SJCRH30 (cell line): ENCODE measurements around the gene NTN4. TPM values are rescaled to one million over a fixed set of nuclear protein-coding genes. Genes with fewer than 3 reads are reported as not detected.
"Not testable (repeated sequence)": the region's sequence is repeated elsewhere in the genome, so short reads cannot be mapped to it uniquely, and the experiment has no call there.

Experiments used
- DNase-seq, 2 experiments: peaks; one replicate each; pipeline ENCODE4 v3.0.0-alpha.2; 2015 to 2020
- H3K27ac ChIP-seq: fragments of 250-450 bp; sonication (Bioruptor Pico); 2 replicates; pipeline ENCODE4 v1.5.1; 2020; ENCODE audit warnings: mild to moderate bottlenecking, moderate library complexity
- H3K27me3 ChIP-seq: fragments of 250-450 bp; sonication (Bioruptor Pico); 2 replicates; pipeline ENCODE4 v1.5.1; 2020; ENCODE audit warnings: mild to moderate bottlenecking, moderate library complexity
- H3K36me3 ChIP-seq: fragments of 250-450 bp; sonication (Bioruptor Pico); 2 replicates; pipeline ENCODE4 v1.5.1; 2020; ENCODE audit warnings: mild to moderate bottlenecking, moderate library complexity
- H3K4me1 ChIP-seq: fragments of 250-450 bp; sonication (Bioruptor Pico); 2 replicates; pipeline ENCODE4 v1.5.1; 2020; ENCODE audit warnings: mild to moderate bottlenecking, moderate library complexity
- H3K4me3 ChIP-seq: fragments of 250-450 bp; sonication (Bioruptor Pico); 2 replicates; pipeline ENCODE4 v1.5.1; 2020; ENCODE audit warnings: mild to moderate bottlenecking, moderate library complexity
- H3K9me3 ChIP-seq: fragments of 250-450 bp; sonication (Bioruptor Pico); replicated peaks from 2 replicates; pipeline ENCODE4 v1.5.1; 2020; ENCODE audit warnings: mild to moderate bottlenecking, moderate library complexity
- total RNA-seq: library from RNA; depleted of rRNA; stranded (reverse); fragments of >200 nt; shearing (Covaris generic); gene quantifications from 2 replicates; pipeline ENCODE4 v1.2.3, GENCODE V29; 2014; rRNA removed

NTN4 gene
- total RNA-seq, result 1.7 and 2.7 TPM in 2 replicates

DNA sequence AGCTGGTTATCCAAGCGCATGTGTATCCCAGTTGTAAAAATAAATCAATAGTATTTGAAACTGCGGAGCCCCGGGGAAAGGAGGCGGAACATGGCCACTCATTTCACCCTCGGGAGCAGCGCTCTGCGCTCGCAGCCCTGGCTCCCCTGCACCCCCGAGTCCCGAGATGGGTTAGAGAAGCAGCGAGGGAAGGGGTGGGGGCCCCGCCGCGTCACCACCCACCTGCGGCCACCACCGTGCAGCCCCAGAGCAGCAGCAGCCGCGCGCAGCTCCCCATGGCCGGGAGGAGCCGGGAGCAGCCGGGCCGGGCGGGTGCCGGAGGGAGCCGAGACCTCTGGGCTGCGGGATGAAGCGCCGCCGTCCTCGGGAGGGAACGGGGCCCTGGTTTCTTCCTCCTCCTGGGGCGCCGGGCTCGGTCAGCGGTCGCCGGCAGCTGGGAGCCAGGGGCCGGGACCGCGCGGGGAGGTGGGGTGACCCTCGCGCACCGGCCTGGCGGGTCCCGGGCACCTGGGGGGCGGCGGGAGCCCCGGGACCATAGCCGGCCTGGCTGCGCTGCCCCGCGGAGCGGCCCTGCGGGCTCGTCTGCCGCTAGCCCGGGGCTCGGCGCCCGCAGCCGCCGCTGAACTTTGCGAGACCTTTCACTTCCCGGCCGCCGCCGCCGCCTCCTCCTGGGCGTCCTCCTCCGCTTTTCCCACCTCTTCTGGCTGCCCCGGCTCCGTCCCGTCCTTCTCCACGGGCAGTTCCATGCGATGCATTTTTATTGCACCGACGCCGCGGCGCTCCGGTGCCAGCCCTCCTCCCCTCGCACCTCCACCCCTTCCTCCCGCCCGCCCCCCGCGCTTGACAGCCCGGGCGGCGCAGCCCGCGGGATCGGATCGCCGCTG is at the start of gene NTN4:
Gene NTN4 (minus strand): TSS at position 732 of the 884 bp plus-strand sequence. CDS start 455 bp downstream, at position 277.
- peaks cover 13% of the 10 kb centered on the region for H3K27me3 ChIP-seq
- H3K27ac ChIP-seq, result peak within 1 kb of the TSS; percentile 22; the same call in 1 of the 2 replicates
- H3K9me3 ChIP-seq, result no peaks in the 10 kb centered on the region
- peak within 1 kb of the TSS; percentile 71 for H3K4me3 ChIP-seq
- peaks cover 9% of the 10 kb centered on the region for H3K4me1 ChIP-seq
- peak; percentile 36 to 47 for DNase-seq
- H3K36me3 ChIP-seq, result no peaks in the 10 kb centered on the region

DNA sequence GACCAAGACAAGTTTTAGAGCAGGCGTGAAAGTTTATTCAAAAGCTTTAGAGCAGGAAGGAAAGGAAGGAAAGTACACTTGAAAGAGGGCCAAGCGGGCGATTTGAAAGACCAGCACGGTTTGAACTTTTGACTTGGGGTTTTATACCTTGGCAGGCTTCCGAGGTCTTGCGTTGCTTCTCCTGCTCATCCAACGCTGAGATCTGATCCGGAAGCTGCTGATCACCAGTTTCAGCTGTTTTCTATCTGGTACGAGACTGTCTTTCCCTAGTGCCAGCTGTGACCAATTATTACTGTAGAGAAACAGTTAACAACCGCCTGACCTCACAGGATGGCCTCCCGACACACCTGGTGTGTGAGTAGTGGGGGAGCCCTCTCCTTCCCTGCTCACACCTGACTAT is 47.6 kb upstream of the NTN4 start:
- Histone ChIP-seq H3K9me3 (no peaks in the 10 kb centered on the region), H3K36me3 (no peaks in the 10 kb centered on the region), H3K27ac (no peak overlapping the region), H3K27me3 (no peaks in the 10 kb centered on the region), H3K4me3 (no peak overlapping the region), H3K4me1 (peaks cover 11% of the 10 kb centered on the region)
- DNase-seq, result peak; percentile 58 to 80

DNA sequence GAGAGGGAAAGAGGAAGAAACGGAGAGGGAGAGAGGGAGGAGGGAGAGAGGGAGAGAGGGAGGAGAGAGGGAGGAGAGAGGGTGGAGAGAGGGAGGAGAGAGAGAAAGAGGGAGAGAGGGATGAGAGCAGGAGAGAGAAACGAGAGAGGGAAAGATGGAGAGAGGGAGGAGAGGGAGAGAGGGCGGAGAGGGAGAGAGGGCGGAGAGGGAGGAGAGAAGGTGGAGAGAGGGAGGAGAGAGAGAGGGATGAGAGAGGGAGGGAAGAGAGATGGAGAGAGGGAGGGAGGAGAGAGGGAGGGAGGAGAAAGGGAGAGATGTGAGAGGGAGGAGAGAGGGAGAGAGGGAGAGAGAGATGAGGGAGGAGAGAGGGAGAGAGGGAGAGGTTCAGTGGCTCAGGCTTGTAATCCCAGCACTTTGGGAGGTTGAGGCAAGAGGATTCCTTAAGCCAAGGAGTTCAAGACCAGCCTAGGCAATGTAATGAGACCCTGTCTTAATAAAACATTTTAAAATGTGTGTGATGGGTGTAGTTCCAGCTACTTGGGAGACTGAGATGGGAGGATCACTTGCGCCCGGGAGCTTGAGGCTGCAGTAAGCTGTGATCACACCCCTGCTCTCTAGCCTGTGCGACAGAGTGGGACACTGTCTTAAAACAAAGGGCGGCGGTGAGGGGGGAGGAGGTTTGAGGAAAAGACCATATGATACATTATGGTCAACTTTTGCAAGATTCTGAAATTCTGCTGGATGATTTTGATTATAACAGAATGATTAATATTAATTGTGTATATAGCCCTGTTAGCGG is 46.9 kb upstream of the NTN4 start:
- Histone ChIP-seq H3K4me3 (no peak overlapping the region), H3K36me3 (no peaks in the 10 kb centered on the region), H3K27me3 (no peaks in the 10 kb centered on the region), H3K4me1 (peaks cover 11% of the 10 kb centered on the region), H3K27ac (no peak overlapping the region), H3K9me3 (no peaks in the 10 kb centered on the region)
- peak in 1 of 2 experiments; percentile 29 for DNase-seq

DNA sequence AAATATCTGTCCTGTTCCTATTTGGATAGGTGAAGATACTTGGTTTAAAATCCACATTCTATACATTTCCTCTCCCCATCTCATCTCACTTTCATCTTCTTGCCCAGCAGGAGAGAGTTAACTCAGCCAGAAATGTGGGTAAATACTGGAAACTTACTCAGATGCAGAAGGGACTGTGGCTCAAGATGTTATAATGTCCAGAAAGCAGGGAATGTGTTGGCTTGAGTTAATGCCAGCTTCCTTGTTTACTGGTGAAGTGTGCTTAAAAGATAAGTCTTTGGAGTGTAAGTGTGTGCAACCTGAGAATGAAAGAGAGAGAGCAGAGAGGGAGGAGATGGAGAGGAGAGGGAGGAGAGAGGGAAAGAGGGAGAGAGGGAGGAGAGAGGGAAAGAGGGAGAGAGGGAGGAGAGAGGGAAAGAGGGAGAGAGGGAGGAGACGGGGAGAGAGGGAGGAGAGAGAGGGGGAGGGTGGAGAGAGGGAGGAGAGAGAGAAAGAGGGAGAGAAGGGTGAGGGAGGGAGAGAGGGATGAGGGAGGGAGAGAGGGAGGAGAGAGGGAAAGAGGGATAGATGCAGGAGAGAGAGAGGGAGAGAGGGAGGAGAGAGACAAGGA is 46.2 kb upstream of the NTN4 start:
- H3K27ac ChIP-seq, result no peak overlapping the region
- no peak for DNase-seq
- H3K4me3 ChIP-seq, result no peak overlapping the region

DNA sequence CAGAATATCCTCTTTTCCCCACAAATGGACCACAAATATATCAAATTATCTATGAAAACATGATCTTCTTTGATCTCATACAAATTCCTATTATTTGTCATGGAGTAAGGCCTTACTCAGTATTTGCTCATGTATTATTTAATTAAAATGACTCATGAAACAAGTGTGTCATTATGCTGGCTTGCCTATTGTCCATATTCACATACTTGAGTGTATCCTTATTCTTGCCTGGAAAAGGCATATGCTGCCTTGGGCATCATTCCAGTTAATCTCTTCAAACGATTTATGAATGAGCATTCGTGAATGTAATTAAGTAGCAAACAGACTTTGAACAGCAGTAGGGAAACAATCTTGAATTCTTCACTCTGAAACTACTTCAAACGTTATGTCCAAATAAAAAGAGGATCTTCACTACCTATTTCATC is 45.6 kb upstream of the NTN4 start:
- Histone ChIP-seq H3K4me3 (no peak overlapping the region), H3K27me3 (no peaks in the 10 kb centered on the region), H3K9me3 (no peaks in the 10 kb centered on the region), H3K27ac (no peak overlapping the region), H3K36me3 (no peaks in the 10 kb centered on the region), H3K4me1 (peaks cover 11% of the 10 kb centered on the region)
- DNase-seq, result peak in 1 of 2 experiments; percentile 11

More for the DNA sequence above, 46.2 kb upstream of the NTN4 start:
- Histone ChIP-seq H3K4me1 (peaks cover 11% of the 10 kb centered on the region), H3K9me3 (no peaks in the 10 kb centered on the region), H3K27me3 (no peaks in the 10 kb centered on the region), H3K36me3 (no peaks in the 10 kb centered on the region)

DNA sequence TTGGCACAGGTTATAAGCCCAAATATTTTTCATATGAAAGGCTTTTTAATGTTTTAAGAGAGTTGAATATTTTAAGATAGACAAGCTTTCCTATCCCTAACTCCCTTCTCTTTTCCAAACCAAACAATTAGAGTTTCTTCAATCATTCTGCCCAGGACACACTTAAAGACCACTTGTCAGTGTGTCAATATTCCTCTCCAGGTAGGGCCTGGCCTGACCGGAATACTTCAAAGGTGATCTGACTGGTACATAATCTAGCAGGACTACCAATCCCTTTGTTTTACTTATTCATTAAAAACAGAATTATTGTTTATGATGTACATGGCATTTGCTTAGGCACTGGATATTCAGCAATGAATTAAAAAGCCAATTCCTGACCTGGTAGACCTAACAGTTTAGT is 44.0 kb upstream of the NTN4 start:
- Histone ChIP-seq H3K27me3 (no peaks in the 10 kb centered on the region), H3K4me1 (peaks cover 11% of the 10 kb centered on the region), H3K27ac (no peak overlapping the region), H3K36me3 (no peaks in the 10 kb centered on the region), H3K4me3 (no peak overlapping the region), H3K9me3 (no peaks in the 10 kb centered on the region)
- DNase-seq, result no peak

DNA sequence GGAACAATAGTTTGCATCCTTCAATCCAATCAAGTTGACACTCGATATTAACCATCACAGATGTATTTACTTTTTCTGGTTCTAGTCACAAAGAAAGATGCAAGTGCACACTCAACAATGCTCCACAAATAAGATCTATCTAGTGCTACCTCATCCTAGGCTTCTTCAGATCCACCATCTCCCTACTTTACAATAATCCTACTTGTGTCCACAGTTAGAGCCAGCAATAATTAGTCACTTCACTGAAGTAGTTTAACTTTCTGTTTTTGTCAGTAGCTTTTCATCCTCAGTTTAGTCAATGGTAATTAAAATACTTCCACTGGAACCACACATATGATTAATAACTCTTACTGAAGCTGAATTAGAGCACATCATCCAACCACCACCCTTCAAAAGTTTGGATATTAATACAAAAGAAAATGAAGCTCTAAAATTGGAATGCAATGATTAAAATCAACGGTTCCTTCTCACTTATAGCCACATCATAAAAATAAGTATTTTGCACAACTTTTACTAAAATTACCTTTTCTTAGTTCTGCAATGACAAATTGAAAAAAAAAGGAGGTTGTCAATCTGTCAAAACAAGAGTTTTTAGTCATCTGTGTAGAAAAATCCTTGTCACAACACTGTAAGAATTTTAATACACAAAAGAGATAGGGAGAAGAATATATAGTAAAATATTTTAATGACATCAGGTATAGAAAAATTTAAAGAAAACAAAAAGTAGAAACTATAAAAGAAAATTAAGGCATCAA is 39.9 kb upstream of the NTN4 start:
- Histone ChIP-seq H3K27me3 (no peaks in the 10 kb centered on the region), H3K27ac (no peak overlapping the region), H3K36me3 (no peaks in the 10 kb centered on the region), H3K4me1 (no peaks in the 10 kb centered on the region), H3K4me3 (no peak overlapping the region), H3K9me3 (no peaks in the 10 kb centered on the region)
- DNase-seq, result no peak

DNA sequence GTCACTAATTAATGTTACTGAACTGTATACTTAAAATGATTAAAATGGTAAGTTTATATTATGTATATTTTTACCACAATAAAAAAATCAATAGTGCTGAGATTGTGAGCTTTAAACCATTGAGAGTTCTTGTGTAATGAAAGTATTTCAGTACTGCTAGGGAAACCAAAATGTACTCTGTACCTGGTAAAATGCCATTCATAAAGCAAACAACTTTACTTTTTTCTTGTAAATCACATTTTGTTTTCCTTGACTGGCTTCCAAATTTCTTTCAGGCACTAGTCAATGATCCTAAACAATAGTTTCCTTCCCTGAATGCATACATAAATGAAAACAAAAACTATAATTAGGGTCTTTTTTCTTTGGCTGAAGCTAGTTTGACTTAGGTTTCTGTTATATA is 38.8 kb upstream of the NTN4 start:
- Histone ChIP-seq H3K4me1 (no peaks in the 10 kb centered on the region), H3K4me3 (no peak overlapping the region), H3K9me3 (no peaks in the 10 kb centered on the region), H3K27me3 (no peaks in the 10 kb centered on the region), H3K36me3 (no peaks in the 10 kb centered on the region), H3K27ac (no peak overlapping the region)
- no peak for DNase-seq

DNA sequence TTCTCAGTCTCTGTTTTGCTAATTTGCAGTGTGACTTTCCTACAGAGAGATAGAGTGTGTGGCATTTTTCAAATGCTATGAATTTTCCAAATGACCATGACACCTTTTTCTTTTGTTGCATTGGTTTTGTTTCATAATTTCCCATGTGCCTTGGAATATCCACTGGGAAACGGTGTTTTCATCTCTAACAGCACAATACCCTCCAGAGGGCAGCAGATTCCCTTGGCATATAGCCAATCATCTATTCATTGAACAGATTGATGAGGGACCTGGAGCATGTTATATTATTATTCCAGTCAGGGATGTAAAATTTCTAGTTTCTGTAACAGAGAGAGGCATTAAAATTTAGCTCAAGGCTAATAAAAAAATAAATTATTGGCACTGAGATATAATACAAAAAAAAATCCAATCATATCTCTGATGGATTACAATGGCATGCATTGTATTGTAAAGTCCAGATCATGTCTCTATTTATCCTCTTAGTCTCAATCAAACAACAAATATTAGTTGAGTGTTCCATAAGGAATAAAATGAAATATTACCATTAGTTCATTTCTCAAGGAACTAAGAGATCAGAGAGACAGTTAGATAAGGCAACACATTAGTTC is 29.6 kb upstream of the NTN4 start:
- Histone ChIP-seq H3K36me3 (no peaks in the 10 kb centered on the region), H3K9me3 (no peaks in the 10 kb centered on the region), H3K27me3 (no peaks in the 10 kb centered on the region), H3K4me3 (no peak overlapping the region), H3K4me1 (no peaks in the 10 kb centered on the region), H3K27ac (no peak overlapping the region)
- DNase-seq, result peak; percentile 15 to 65

DNA sequence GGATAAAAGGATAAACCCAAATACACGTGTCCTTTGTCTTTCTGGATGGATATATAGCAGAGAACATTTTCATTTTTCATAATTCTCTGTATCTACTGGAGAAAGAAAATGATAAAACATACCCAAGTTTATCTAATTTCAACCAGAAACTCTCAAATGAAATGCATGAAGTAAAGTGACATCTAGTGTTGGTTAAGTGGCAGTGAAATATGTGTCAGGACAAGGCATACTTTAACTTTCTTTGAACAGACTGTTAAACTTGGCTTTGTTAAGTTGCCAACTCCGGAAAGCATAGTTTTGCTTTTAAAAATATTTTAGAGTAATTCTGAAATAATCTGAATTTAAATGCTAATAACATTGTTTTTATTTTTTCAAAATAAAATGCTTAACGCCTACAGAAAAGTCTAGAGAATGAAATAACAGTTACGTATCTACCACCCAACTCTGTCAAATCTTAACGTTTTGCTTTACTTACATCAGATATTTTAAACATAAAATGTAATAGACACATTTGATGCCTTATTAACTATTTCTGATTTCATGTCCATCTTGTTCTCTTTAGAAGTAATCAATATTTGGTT is 25.2 kb upstream of the NTN4 start:
- Histone ChIP-seq H3K27me3 (no peaks in the 10 kb centered on the region), H3K4me1 (no peaks in the 10 kb centered on the region), H3K9me3 (no peaks in the 10 kb centered on the region), H3K36me3 (no peaks in the 10 kb centered on the region), H3K4me3 (no peak overlapping the region), H3K27ac (no peak overlapping the region)
- peak in 1 of 2 experiments; percentile 46 for DNase-seq

DNA sequence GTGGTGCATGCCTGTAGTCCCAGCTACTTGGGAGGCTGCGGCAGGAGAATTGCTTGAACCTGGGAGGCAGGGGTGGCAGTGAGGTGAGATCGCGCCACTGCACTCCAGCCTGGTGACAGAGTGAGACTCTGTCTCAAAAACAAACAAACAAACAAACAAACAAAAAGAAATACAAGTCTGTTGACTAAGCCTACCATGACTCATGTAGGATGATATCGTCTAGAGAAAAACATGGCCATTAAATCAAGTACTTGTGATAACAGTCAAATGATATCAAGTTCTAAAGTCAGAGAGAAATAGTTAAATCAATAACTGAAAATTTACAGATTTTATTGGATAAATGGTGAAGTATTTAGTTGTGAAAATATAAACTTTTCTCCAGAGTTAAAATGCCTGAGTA is 21.6 kb upstream of the NTN4 start:
- DNase-seq, H3K4me1 ChIP-seq, H3K27ac ChIP-seq, H3K9me3 ChIP-seq, H3K27me3 ChIP-seq, H3K36me3 ChIP-seq, H3K4me3 ChIP-seq: not testable (repeated sequence)

DNA sequence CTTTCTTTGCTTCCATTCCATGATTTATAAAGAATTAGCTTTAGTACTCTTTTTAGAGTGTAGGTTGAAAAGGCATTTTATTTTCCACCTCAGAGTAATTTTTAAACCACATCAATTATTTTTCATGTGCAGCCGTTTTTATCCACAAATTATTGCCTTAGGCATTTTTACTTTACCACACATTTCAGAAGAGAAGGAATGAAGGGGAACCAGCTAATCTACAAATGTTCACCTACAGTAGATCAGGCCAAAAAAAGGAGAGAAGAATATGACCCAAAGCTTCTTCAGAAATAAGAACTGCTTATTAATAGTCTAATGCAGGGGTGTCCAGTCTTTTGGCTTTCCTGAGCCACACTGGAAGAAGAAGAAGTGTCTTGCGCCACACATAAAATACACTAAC is 19.8 kb upstream of the NTN4 start:
- H3K27me3 ChIP-seq, result no peaks in the 10 kb centered on the region
- no peaks in the 10 kb centered on the region for H3K4me1 ChIP-seq
- no peak overlapping the region for H3K27ac ChIP-seq
- no peak for DNase-seq
- no peaks in the 10 kb centered on the region for H3K9me3 ChIP-seq
- H3K36me3 ChIP-seq, result no peaks in the 10 kb centered on the region
- no peak overlapping the region for H3K4me3 ChIP-seq

DNA sequence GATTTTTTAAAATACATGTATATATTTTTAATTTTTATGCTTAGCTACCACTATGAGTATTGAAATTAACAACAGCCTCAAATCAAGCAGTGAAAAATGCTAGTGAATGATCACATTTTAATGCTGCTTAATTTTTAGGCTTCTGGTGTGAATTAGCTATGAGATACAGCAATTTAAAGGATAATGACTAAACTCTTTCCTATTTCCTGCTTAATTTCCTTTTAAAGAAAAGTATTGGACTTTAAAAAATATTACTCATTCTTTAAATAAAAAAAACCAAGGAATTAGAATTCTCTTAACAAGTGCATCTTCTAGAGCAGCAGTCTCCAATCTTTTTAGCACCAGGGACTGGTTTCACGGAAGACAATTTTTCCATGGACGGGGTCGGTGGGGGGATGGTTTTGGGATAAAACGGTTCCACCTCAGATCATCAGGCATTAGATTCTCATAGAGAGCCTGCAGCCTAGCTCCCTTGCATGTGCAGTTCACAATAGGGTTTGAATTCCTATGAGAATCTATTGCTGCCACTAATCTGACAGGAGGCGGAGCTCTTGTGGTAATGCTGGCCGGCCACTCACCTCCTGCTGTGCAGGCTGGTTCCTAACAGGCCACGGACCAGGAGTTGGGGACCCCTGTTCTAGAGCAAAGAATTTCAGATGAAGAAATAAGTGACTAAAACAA is 18.6 kb upstream of the NTN4 start:
- Histone ChIP-seq H3K9me3 (no peaks in the 10 kb centered on the region), H3K4me1 (no peaks in the 10 kb centered on the region), H3K36me3 (no peaks in the 10 kb centered on the region), H3K27ac (no peak overlapping the region), H3K4me3 (no peak overlapping the region), H3K27me3 (no peaks in the 10 kb centered on the region)
- no peak for DNase-seq
